ENCODE data around the gene MYADML2.

Gene MYADML2, protein sequence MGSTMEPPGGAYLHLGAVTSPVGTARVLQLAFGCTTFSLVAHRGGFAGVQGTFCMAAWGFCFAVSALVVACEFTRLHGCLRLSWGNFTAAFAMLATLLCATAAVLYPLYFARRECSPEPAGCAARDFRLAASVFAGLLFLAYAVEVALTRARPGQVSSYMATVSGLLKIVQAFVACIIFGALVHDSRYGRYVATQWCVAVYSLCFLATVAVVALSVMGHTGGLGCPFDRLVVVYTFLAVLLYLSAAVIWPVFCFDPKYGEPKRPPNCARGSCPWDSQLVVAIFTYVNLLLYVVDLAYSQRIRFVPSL

GRCh38 chr17:81947189-81947588, at the start of gene MYADML2:
Gene MYADML2, minus strand, starts transcription at chr17:81947233. Its CDS starts 5,492 bp downstream, at chr17:81941741.
- TF ChIP-seq CTCF (IDR thresholded peaks at IDR 0.05; ENCODE audit: low read depth, low read length) = no peak
- no peak for DNase-seq (ENCODE audit: extremely low read depth, low read depth)

DNA sequence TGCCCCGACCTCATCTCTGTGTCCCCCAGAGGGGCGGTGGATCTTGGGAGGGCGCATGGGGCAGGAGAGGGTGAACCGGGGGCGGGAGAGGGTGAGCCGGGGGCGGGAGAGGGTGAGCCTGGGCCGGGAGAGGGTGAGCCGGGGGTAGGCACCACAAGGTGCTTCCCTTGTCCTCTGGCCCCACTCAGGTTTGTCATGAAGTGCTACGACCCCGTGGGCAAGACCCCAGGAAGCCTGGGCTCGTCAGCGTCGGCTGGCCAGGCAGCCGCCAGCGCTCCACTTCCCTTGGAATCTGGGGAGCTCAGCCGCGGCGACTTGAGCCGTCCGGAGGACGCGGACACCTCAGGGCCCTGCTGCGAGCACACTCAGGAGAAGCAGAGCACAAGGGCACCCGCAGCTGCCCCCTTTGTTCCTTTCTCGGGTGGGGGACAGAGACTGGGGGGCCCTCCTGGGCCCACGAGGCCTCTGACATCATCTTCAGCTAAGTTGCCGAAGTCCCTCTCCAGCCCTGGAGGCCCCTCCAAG, 49.3 kb upstream of the MYADML2 start:
- no peak for DNase-seq (ENCODE audit: extremely low read depth, low read depth)
- no peak for TF ChIP-seq CTCF (IDR thresholded peaks at IDR 0.05; ENCODE audit: low read depth, low read length)

- DNase-seq (ENCODE audit: extremely low read depth, low read depth) = no peak
Observed at GRCh38 chr17:81995463-81996231, 48.6 kb upstream of the MYADML2 start.

DNA sequence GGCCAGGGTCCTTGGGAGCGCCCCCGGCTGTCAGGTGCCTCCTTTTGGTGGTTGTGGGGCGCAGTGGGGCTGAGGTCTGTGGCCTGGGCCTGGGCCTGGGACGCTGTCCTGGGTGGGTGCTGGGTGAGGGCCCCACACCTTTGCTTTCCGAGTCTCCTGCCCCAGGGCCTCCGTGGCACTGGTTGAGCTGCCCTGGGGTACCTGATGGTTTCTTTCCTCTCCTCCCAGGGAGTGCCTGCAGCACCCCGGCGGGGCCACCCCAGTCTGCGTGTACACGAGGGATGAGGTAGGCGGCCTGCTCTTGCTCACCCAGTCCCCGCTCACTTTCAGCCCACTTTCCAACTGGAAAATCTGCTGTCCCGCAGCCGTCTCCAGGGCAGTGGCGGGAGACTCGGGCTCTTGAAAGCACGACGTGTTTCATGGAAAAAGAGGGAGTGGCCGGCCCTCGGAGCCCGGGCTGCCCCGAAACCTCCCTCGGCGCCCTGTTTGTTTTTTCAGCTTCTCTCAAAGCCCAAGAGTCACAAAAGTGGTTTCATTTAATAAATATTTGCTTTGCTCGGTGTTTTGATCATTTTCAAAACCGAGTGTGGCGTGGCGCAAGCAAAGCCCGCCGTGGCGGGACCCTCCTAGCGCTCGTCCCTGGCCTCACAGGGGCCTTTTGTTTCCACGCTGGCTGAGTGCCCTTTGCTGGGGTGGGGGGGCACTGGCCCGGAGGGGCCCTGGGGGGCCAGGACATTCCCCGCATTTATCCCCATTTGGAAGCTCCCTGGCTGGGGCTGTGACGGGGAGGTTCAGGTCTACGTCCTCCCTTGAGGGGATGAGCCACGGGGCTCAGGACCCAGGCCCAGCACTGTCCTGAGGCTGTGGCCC, 47.8 kb upstream of the MYADML2 start:
- no peak for DNase-seq (ENCODE audit: extremely low read depth, low read depth)
- no peak for TF ChIP-seq CTCF (IDR thresholded peaks at IDR 0.05; ENCODE audit: low read depth, low read length)

More at GRCh38 chr17:81995463-81996231, 48.6 kb upstream of the MYADML2 start:
- no peak for TF ChIP-seq CTCF (IDR thresholded peaks at IDR 0.05; ENCODE audit: low read depth, low read length)

- no peak for DNase-seq (ENCODE audit: extremely low read depth, low read depth)
Observed at GRCh38 chr17:81993729-81994592, 46.9 kb upstream of the MYADML2 start.

More at GRCh38 chr17:81993729-81994592, 46.9 kb upstream of the MYADML2 start:
- TF ChIP-seq CTCF (IDR thresholded peaks at IDR 0.05; ENCODE audit: low read depth, low read length) = no peak

Measured in AG09319 (cell line).